ENCODE results near the gene ADIPOQ. TPM values are rescaled to one million over a fixed set of nuclear protein-coding genes. Genes with fewer than 3 reads are reported as not detected.
"Not testable (repeated sequence)": the region's sequence is repeated elsewhere in the genome, so short reads cannot be mapped to it uniquely, and the experiment has no call there.

The ADIPOQ gene
- total and polyA plus RNA-seq, 12 donors = 0.39 to 47.0 (median 6.8) TPM; not detected in 1

DNA sequence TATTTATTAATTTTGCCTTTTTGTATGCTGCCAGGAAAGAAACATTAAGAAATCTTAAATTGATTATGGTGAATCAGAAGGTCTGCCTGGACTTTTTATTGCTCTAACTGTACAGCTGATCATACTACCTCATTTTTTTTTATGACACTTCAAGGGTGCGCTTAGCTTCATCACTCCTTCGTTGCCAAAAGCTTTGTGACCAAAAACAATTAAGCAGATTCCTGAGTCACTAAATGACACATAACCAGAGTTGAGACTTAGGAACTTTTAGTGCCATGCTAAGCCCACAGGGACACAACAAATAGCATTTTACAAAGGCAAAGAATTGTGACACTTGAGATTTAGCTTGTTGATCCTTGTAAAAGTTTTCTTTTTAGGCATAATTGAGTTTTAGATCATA lies 4.9 kb downstream of the ADIPOQ start:
- Histone ChIP-seq H3K4me1 (no peaks in the 10 kb centered on the region), H3K36me3 (no peaks in the 10 kb centered on the region), H3K27ac (no peak overlapping the region), H3K4me3 (no peak overlapping the region), H3K9me3 (no peaks in the 10 kb centered on the region), H3K27me3 (peaks cover 0 to 13% (median 3%) of the 10 kb centered on the region in 7 donors)
- intact Hi-C loops (cut with DNase I) = loop anchor here in 4 of 10 donors (5.0 kb wide), 2 partner anchors 85 to 320 kb away; partner anchors contain the start of gene ST6GAL1 (in 2 of the 4)
- DNase-seq (no peak), ATAC-seq (no peak)
- TF ChIP-seq, protein P1, sequence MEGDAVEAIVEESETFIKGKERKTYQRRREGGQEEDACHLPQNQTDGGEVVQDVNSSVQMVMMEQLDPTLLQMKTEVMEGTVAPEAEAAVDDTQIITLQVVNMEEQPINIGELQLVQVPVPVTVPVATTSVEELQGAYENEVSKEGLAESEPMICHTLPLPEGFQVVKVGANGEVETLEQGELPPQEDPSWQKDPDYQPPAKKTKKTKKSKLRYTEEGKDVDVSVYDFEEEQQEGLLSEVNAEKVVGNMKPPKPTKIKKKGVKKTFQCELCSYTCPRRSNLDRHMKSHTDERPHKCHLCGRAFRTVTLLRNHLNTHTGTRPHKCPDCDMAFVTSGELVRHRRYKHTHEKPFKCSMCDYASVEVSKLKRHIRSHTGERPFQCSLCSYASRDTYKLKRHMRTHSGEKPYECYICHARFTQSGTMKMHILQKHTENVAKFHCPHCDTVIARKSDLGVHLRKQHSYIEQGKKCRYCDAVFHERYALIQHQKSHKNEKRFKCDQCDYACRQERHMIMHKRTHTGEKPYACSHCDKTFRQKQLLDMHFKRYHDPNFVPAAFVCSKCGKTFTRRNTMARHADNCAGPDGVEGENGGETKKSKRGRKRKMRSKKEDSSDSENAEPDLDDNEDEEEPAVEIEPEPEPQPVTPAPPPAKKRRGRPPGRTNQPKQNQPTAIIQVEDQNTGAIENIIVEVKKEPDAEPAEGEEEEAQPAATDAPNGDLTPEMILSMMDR (IDR thresholded peaks at IDR 0.05) = no peak
- WGBS, 2 donors = 80 to 88% methylated on average over 2 of the region's 2 CpGs

DNA sequence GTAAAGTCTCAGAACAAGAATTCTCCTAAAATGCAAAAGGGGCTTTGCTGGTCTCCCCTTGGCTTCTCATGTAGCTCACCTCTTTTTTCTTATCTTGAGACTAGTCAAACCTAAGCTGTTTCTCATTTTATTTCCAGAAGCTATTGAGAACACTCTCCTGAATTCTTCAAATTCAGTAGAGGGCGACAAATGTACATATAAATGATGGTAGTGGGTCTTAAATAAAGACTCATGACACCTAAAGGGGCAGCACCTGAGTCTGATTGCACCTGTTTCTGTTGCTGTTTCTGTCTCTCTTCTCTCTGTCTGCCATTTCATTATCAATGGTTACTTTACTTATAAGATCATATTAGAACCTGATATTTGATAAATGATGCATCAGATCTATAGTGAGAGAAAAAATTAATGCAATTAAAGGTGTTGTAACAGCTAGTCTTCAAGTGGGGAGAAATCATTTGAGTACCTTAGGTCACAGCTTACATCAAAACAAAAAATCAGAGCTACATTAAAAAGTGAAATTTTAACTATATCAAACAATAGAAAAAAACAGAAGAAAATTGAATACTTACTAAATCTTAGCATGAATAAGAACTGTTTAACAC lies 7.0 kb downstream of the ADIPOQ start:
- ATAC-seq (peak in 6 of 8 donors; percentile 49 to 64 (median 60)), DNase-seq (no peak)
- 0 to 6% methylated on average over 1 of the region's 1 CpG for WGBS, 2 donors

GRCh38 chr3:186851835-186852234 lies 9.3 kb downstream of the ADIPOQ start:
- not testable (repeated sequence) for ATAC-seq, H3K27me3 ChIP-seq, DNase-seq, H3K36me3 ChIP-seq, H3K4me3 ChIP-seq, H3K27ac ChIP-seq, H3K4me1 ChIP-seq, H3K9me3 ChIP-seq
- intact Hi-C loops (cut with DNase I) = loop anchor here in 6 of 10 donors (2.0 to 10.0 kb wide), 6 partner anchors 73 to 315 kb away; partner anchors contain the start of gene ST6GAL1 (in 2 of the 6)
- WGBS, 2 donors = 95 to 100% methylated on average over 3 of the region's 3 CpGs

More for the DNA sequence above, 7.0 kb downstream of the ADIPOQ start:
- H3K27me3 ChIP-seq = peaks cover 0 to 10% (median 3%) of the 10 kb centered on the region in 7 donors
- intact Hi-C loops (cut with DNase I) = loop anchor here in 7 of 10 donors (1.0 to 5.0 kb wide), 5 partner anchors 83 to 318 kb away; partner anchors contain the start of gene ST6GAL1 (in 2 of the 7)
- H3K4me3 ChIP-seq = no peak overlapping the region
- H3K4me1 ChIP-seq = no peaks in the 10 kb centered on the region
- H3K27ac ChIP-seq = no peak overlapping the region
- TF ChIP-seq, protein P1 (IDR thresholded peaks at IDR 0.05) = peak in 8 of 9 donors; percentile 20 to 78 (median 66)
- H3K36me3 ChIP-seq = no peaks in the 10 kb centered on the region
- no peaks in the 10 kb centered on the region for H3K9me3 ChIP-seq

DNA sequence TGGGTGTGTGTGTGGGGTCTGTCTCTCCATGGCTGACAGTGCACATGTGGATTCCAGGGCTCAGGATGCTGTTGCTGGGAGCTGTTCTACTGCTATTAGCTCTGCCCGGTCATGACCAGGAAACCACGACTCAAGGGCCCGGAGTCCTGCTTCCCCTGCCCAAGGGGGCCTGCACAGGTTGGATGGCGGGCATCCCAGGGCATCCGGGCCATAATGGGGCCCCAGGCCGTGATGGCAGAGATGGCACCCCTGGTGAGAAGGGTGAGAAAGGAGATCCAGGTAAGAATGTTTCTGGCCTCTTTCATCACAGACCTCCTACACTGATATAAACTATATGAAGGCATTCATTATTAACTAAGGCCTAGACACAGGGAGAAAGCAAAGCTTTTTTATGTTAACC lies 10.5 kb downstream of the ADIPOQ start:
- Histone ChIP-seq H3K27me3 (peaks cover 0 to 3% (median 0%) of the 10 kb centered on the region in 7 donors), H3K9me3 (peaks cover 0 to 4% (median 0%) of the 10 kb centered on the region in 11 donors), H3K4me1 (no peaks in the 10 kb centered on the region), H3K4me3 (no peak overlapping the region), H3K36me3 (no peaks in the 10 kb centered on the region), H3K27ac (no peak overlapping the region)
- ATAC-seq (no peak), DNase-seq (no peak)
- 89 to 92% methylated on average over 6 of the region's 6 CpGs for WGBS, 2 donors
- intact Hi-C loops (cut with DNase I) = loop anchor here in 6 of 10 donors (2.0 to 10.0 kb wide), 6 partner anchors 72 to 314 kb away; partner anchors contain the start of gene ST6GAL1 (in 2 of the 6)
- TF ChIP-seq, protein P1 (IDR thresholded peaks at IDR 0.05) = no peak

DNA sequence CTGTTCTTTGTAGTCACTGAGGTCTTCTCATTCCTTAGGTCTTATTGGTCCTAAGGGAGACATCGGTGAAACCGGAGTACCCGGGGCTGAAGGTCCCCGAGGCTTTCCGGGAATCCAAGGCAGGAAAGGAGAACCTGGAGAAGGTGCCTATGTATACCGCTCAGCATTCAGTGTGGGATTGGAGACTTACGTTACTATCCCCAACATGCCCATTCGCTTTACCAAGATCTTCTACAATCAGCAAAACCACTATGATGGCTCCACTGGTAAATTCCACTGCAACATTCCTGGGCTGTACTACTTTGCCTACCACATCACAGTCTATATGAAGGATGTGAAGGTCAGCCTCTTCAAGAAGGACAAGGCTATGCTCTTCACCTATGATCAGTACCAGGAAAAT lies 11.6 kb downstream of the ADIPOQ start:
- ATAC-seq = no peak
- intact Hi-C loops (cut with DNase I) = loop anchor here in 6 of 10 donors (5.0 to 10.0 kb wide), 5 partner anchors 71 to 313 kb away; partner anchors contain the start of gene ST6GAL1 (in 2 of the 6)
- no peak overlapping the region for H3K27ac ChIP-seq
- TF ChIP-seq, protein P1 (IDR thresholded peaks at IDR 0.05) = no peak
- no peak overlapping the region for H3K4me3 ChIP-seq
- no peaks in the 10 kb centered on the region for H3K4me1 ChIP-seq
- peaks cover 0 to 16% (median 0%) of the 10 kb centered on the region in 11 donors for H3K9me3 ChIP-seq
- WGBS, 2 donors = 95 to 96% methylated on average over 8 of the region's 8 CpGs
- H3K36me3 ChIP-seq = no peaks in the 10 kb centered on the region
- H3K27me3 ChIP-seq = no peaks in the 10 kb centered on the region
- DNase-seq = no peak

All from heart right ventricle (tissue), 16 donors.